Dedifferentiated amniotic fluid mesenchymal stem cell (primary cell): Measurements from ENCODE around the gene DAD1.
"Not testable (repeated sequence)": the region's sequence is repeated elsewhere in the genome, so short reads cannot be mapped to it uniquely, and the experiment has no call there.

ENCODE experiments used
- DNase-seq: peaks from one replicate; pipeline ENCODE4 v3.0.0-alpha.2; 2016; ENCODE audit errors: extremely low spot score

The DAD1 gene

DNA sequence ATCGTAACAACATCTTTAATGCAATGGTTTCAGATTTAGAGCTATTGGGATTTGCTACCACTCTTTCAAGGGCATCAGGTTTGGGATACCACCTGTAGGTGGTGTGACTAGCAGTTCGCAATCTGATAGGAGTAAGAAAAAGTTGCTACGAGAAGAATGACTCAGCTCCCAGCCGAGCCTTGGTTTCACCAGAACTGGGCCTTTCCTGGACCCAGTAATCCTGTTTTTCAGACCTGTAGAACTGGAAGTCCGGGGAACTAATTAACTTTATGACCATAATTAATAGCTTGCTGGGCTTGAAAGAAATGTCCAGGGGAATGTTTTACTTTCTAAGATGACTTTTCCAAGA lies 9.8 kb upstream of the DAD1 start:
- DNase-seq, result peak; percentile 65

DNA sequence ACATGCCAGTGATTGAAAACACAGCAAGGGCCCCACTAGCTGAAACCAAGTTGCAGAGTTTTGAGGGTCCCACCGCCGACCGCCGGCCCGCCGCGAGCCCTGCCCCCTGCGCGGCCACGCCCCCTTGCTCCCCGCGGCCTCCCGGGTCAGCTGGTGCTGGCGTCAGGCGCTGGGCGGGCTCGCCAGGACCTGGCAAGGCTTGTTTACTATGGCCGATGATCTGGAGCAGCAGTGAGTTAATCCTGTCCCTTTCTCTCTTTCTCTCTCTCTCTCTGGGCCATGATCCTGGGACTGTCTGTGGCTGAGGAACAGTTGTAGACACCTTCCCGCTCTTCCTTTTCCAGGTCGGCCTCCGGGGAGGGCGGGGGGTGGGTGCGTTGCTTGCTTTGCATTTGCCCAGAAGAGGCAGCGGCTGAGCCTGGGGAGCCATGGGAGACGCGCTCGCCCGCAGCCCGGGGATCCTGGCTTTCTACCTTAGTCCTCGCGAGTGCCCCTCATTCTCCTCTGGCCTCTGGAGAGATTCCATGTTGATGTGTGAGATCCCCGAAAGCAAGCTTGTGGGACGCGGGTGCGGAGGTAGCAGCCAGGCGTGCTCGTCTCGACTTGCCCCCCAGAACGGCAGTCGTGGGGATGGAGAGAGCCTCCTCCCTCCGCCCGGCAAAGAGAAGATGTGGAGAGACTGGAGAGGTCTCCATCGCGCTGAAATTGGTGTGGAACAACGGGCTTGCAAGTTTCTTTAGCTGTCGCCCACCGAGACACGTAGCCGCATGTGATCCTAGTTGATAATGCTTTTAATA lies 9.3 kb upstream of the DAD1 start, which contains the start of gene ABHD4:
Gene ABHD4, plus strand, starts transcription at position 202 of the 797 bp plus-strand sequence. Its CDS starts 7 bp downstream, at position 209.
- peak; percentile 40 for DNase-seq

DNA sequence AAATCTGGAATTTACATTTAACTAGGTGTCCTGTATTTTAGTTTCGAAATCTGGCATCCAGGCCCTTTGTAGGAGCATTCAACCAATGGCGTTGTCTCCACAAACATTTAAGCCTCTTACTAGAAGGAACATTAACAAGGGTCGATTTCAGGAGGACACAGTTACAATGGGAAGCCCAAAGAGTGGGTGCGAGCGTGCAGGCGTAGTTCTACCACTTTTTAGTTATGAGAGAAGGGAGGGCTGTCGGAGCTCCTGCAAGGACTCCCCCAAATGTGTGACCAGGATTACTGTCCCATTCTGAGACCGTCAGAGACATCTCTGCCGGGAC lies 8.7 kb upstream of the DAD1 start:
- no peak for DNase-seq

DNA sequence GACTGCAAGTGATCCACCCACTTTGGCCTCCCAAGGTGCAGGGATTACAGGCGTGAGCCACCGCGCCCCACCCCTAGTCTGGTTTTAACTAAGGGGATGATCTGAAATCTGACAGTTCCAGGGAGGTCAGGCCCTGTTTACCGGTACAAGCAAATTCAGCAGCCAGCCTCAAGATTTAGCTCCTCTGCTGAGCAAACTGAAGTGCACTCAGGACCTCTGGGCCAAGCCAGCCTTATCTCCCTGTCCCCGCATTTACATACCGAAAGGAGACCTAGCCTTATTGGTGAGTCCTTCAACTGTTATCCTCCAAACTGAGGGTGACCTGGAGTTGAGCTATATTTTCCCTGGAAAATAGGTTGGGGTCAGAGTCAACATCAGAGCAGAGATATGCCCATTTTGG lies 8.2 kb upstream of the DAD1 start:
- no peak for DNase-seq

DNA sequence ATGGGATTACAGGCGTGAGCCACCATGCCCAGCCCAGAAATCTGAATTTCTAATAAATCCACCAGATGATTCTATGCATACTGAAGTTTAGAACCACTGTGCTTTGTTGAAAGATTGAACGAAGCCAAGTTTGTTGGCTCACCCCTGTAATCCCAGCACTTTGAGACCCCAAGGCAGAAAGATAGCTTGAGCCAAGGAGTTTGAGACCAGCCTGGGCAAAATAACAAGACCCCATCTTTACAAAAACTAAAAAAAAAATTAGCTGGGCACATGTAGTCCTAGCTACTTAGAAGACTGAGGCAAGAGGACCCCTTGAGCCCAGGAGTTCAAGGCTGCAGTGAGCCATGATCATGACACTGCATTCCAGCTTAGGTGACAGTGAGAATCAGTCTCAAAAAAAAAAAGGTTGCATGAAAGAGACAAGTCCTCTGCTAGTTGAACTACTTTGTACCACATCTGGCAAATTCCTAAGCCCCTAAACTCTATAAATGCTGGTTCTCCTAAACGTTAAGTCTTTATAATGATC lies 7.4 kb upstream of the DAD1 start:
- no peak for DNase-seq

DNA sequence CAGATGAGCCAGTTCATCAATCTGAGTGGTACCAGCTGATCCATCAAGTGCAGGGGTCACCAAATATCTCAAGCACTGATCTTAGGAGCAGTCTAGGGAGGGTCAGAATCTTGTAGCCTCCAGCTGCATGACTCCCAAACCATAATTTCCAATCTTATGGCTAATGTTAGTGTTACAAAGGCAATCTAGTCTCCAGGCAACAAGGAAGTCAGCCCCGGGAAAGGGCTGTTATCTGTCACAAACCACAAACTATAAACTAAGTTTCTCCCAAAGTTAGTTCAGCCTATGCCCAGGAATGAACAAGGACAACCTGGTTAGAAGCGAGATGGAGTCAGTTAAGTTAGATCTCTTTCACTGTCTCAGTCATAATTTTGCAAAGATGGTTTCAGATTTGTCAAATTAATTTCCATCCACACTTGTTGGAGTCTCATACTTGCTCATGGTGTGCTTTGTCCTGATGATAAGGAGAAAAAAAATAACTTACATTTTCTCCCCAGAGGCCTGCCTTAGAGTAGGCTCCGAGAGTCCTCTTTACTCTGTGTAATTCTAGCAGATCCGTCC lies 5.2 kb upstream of the DAD1 start:
- no peak for DNase-seq

DNA sequence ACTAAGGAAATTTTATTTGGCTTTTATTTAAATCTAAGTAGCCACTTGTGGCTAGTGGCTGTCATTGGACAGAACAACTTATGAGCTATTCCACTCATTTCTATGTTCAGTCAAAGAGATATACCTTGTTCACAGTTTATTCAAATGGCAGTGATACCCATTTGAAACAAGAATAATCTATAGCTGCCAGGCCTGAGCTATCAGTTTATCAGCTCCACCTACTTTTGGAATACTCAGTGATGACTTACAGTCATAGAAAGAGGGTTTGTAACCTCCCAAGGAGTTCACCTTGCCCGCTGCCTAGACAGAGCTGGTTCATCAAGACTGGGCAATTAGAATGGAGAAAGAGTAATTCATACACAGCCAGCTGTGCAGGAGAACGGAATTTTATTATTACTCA lies 4.6 kb upstream of the DAD1 start:
- DNase-seq, result no peak

DNA sequence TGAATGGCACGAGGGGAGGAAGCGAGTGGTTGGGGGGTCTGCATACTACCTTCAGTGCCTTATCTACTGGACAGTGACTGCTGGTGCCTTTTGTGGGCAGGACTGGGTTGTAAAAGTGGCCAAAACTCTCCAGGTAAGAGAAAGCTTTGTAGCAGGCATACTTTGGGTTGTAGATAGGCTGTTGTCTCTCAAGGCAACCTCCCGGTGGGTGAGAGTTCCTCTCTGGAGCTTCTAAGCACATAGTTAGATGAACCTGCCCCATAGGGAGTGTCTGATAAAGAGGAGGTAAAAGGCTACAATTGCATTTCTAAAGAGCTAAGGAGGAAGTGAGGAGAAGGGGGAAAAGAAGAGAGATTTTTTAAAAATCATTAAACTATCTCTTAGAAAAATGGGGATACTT lies 4.2 kb upstream of the DAD1 start:
- no peak for DNase-seq

DNA sequence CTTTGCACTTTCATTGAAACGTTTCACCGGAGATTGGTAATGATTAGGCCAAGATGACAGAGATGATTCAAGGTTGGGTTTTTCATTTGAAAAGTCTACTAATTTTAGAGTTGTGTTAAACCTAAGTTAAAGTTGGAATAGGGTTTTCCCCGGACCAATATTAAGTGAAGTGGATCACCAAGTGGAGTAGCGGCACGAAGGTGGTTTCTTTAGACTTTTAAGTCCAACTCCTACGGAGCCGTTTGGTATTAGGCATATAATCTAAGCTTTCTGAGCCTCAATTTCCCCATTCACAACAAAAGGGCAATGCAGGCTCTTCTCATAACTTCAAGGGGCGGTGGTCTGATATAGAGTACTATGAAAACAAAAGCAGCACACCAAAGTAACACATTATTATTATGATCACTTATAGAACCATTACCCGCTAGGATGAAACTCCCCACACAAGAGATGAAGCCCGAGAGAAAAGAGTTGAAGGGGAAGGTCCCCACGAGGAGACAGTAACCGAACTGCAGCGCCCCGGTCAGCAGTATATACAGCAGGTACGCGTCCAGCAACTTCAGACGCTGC lies 413 bp downstream of the DAD1 start:
- DNase-seq, result no peak

DNA sequence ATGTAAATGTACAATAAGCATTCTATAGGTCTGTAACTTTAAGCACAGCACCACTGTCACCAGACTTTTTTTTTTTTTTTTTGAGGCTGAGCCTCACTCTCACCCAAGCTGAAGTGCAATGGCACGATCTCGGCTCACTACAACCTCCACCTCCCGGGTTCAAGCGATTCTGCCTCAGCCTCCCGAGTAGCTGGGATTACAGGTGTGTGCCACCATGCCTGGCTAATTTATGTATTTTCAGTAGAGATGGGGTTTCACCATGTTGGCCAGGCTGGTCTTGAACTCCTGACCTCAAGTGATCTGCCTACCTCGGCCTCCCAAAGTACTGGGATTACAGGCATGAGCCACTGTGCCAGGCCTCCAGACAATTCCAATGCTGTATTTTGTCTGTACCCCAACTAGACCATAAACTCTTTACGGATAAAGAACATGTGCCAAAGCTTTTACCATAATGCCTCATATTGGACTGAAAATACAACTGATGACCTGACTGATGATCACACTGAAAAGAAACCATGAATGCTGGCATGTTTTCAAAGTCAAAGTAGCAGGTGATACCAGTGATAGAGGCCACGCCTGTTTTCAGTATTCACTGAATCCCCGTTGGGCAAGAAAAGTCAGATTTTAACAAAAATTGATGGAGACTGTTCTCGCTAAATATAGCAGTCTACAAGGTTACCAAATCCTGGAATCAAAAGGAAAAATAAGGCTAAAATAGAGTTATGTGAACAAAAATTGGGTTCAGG lies 1.2 kb downstream of the DAD1 start:
- not testable (repeated sequence) for DNase-seq

DNA sequence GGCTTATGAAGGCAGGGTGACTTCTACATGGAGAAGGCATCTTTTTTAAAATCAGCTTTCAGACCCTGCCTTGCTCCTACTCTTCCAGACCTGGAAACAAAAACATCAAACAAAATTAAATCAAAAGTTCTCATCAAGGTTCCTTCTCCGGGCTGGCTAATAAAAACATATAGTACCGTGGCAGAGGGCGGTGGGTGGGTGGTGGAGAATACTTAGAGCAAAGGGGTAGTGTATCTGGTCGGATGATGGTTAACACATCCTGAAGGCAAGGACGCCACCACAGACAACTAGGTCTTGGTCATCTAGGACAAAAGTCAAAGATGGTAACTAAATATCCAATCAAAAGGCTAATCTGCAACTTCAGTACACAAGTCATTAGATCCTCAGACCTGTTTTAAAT lies 1.8 kb downstream of the DAD1 start:
- DNase-seq, result no peak

DNA sequence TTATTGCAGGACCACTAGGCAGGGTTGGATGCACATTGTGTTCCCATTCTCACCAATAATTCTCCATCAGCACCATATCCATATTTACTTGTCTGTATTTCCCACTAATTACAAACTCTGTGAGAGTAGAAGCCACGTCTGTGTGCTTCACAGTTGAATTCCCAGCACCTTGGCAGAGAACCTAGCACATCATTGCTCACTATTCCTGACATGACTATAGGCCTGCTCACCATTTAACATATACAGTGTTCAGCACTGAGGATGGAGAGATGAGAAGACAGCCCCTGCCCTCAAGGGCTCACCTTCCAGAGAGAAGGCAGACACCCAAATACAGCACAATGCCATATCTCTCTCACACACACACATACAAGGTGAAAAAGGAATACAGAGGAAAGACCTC lies 5.0 kb downstream of the DAD1 start:
- DNase-seq, result no peak

DNA sequence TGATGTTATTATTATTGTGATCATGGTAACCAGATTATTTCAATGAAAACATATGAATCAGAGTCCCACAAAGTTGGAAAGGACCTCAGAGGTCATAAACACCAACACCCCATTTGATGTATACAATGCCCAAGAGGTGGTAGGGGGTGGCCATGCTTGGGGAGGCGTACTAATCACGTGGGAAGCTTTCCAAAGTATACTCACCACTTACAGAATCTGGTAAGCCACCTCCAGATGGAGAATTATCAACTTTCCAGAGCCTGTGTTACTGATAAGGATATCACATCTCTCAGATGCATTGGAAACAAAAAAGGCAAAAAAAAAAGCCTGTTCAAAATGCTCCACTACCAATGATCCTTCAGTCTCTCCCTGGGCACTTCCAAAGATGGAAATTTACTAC lies 8.4 kb downstream of the DAD1 start:
- DNase-seq, result no peak

DNA sequence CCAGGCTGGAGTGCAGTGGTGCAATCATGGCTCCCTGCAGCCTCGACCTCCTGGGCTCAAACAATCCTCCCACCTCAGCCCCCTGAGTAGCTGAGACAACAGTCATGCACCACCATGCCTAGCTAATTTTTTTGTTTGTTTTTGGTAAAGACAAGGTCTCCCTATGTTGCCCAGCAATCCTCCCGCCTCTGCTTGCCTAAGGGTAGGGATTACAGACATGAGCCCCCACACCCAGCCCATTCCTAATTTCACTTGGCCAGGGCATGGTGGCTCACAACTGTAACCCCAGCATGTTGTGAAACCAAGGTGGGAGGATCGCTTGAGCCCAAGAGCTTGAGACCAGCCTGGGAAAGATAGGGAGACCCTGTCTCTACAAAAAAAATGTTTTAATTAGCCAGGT lies 9.1 kb downstream of the DAD1 start:
- no peak for DNase-seq

DNA sequence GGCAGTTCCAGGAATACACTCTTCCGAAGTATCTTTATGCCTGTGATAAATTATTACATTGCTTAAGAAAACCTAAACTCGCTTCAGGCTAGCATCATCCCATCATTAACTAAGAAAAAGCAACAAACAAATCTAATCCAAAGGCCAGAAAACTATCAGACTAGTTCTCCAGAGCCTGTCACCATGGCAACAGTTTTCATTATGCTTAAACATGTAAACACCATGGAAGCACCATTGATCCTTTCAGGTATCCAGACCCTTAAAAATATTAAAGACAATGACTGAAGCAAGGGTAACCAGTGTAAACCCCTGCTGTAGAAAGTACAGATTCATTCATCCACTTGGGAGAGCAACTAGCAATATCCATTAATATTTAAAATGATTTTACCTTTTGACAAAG lies 9.8 kb downstream of the DAD1 start:
- no peak for DNase-seq

DNA sequence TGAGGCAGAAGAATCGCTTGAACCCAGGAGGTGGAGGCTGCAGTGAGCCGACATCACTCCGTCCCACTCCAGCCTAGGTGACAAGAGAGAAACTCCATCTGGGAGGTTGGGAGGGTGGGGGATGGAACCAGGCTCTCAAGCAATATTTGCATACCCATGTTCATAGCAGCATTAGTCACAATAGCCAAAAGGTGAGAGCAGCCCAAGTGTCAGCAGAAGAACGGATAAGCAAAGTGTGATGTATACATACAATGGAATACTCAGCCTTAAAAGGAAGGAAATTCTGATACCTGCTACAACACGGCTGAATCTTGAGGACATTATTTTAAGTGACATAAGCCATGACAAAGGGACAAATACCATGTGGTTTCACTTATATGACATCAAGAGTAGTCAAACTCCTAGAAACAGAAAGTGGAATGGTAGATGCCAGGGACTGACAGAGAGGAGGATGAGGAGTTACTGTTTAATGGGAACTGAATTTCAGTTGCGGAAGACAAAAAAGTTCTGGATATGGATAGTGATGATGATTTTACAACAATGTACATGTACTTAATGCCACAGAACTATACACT lies 11.6 kb downstream of the DAD1 start:
- DNase-seq, result no peak

DNA sequence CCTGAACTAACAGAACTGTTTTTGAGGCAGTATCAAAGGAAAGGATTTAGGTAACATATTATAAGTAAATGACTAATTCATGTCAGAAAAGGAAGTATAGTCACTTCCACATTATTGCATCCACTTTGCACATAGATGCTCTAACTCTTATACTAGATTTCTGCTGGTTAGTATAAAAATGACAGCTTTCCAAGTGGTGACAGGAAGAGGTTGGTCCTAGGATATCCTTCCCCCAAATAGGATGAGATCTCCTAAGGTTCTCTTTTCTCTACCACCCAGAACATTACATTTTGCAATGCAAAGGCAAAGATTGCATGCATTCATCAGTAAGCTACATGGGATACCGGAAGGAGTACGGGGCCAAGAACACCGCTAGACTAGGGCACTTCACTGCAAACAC lies 15.2 kb downstream of the DAD1 start:
- DNase-seq, result no peak

DNA sequence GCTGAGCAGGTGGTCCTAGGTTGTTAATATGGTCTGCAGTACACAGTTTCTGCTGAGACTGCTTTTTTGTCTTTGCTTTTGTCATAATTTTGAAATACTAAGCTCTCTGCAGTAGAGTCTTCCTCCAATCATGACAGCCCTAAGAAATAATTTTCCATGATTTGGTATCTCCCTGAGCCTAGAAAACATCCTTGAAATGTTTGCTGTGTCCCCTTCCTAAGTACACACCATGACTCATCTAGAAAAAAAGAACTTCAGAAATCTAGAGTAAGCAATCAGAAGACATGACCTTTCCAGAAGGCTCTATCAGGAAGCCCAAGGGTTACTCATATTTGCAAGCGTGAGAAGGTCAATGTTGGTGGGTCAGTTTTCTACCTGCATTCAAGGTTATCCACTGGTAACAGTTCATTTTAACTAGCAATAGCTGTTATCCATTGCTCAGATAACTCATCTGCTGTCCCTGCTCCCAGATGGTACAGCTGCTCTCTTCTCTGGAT lies 16.4 kb downstream of the DAD1 start:
- peak; percentile 26 for DNase-seq

DNA sequence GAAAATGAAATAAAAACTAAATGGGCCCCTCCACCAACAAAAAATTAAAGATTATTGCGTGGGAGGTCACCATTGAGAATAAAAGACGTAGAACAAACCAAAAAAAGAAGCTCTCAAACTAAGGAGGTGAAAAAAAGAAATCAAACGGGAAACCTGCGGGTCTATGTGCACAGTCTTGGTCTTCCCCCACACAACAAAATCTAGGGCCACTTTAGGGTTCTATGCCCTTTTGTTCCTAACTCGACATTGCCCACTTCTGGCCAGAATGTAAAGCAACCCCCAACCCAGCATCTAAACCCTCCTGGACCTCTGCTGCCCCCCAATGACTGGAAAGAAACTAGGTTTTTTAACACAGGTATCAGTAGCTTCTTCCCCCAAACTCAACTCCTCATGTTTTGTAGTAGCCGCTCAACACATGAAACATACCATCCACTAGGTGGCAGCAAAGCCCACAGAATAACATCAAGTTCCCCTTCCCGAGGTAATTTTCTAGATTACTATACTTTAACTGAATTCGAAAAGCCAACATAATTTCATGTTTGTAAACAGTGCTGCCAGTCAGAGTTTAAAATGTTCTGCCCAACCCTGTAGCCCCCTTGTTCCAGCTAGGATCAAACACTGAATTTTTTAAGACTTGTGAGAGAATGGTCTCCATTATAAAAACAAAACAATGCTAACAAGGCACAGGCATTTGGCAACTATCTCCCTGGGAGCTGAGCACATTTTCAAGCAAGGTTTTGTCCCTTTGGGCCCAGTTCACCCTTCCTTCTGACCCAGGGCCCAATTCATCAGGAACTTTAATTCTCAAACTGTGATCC lies 18.7 kb downstream of the DAD1 start:
- DNase-seq, result peak; percentile 81

DNA sequence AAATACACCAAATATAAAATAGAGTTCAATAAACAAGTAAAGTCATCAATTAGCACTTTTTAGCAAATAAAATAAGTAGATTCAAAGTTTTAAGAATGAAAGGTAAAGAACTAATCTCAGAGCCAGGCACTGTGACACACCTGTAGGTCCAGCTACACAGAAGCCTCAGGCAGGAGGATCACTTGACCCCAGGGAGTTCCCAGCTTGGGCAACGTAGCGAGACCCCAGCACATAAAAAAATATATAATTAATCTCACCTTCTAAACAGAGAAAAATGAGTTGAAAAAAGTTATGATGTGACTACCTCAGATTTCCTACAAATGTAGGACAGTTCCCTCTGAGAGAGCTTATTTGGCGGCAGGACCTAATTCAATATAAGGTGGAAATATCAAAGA lies 19.3 kb downstream of the DAD1 start:
- no peak for DNase-seq

DNA sequence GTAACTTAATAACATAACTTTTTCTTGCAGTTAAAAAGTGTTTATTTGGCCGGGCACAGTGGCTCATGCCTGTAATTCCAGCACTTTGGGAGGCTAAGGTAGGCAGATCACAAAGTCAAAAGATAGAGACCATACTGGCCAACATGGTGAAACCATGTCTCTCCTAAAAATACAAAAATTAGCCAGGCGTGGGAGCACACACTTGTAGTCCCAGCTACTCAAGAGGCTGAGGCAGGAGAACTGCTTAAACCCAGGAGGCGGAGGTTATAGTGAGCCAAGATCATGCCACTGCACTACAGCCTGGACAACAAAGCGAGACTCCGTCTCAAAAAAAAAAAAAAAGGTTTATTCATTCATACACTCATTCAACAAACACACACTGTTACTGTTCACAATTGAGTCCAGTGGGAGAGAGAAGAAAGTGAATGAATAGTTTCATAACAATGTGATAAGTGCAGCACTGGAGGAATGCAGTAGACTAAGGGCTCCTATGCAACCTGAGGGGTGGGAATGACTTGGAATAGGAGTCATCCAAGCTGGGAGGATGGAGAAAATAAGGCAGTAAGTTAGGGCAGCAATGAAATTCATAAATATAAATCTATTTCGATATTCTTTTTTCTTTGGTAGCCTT lies 19.8 kb downstream of the DAD1 start:
- no peak for DNase-seq
